ENCODE measurements around the gene FBXL3. TPM values are rescaled to one million over a fixed set of nuclear protein-coding genes. Genes with fewer than 3 reads are reported as not detected.

The FBXL3 gene
- total RNA-seq, 1 donor from 2014 or later = 18.0 TPM

DNA sequence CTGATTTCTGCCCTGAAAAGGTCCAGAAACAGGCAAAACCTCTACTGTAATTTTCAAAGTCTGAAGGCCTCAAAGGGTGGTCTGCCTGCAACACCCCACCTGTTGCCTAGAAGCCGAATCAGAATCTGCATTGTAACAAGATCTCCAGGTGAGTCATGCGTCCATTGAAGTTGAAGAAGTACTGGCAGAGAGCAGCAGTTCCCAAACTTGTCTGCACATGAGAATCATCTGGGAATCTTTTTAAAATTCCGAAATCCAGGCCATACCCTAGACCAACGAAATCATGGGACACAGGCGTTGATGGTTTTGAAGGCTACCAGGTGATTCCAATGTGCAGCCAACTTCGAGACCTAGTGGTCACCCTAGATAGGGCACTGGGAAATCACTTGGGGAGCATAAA is 51.1 kb downstream of the FBXL3 start:
- Mint-ChIP-seq H3K27me3 (peaks cover 35% of the 10 kb centered on the region), H3K4me1 (ENCODE audit: low read depth) (peaks cover 14% of the 10 kb centered on the region), H3K27ac (no peak overlapping the region), H3K9me3 (ENCODE audit: low read depth) (no peaks in the 10 kb centered on the region), H3K4me3 (ENCODE audit: low read depth) (no peak overlapping the region), H3K36me3 (ENCODE audit: insufficient read depth) (no peaks in the 10 kb centered on the region)
- TF ChIP-seq, protein P1, sequence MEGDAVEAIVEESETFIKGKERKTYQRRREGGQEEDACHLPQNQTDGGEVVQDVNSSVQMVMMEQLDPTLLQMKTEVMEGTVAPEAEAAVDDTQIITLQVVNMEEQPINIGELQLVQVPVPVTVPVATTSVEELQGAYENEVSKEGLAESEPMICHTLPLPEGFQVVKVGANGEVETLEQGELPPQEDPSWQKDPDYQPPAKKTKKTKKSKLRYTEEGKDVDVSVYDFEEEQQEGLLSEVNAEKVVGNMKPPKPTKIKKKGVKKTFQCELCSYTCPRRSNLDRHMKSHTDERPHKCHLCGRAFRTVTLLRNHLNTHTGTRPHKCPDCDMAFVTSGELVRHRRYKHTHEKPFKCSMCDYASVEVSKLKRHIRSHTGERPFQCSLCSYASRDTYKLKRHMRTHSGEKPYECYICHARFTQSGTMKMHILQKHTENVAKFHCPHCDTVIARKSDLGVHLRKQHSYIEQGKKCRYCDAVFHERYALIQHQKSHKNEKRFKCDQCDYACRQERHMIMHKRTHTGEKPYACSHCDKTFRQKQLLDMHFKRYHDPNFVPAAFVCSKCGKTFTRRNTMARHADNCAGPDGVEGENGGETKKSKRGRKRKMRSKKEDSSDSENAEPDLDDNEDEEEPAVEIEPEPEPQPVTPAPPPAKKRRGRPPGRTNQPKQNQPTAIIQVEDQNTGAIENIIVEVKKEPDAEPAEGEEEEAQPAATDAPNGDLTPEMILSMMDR (IDR thresholded peaks at IDR 0.05; ENCODE audit: unreplicated experiment) = no peak
- no peak for DNase-seq (ENCODE audit: low spot score, unreplicated experiment)

DNA sequence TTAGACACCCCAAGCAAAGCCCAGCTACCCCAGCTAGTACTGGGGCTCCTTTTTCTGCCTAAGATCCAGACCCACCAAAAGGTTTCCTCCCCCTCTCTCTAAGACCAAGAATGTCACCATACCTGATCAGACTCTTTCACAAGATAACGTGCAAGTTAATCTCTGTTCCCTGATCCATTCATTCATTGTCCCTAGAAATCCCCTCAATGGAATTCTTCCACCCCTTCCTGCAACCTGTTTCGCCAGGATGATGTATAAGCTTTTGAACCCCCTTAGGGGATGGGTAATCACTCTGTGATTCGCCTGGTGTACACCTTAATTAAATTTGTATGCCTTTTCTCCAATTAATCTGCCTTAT is 52.4 kb downstream of the FBXL3 start:
- H3K4me1 Mint-ChIP-seq (ENCODE audit: low read depth) = peaks cover 14% of the 10 kb centered on the region
- H3K9me3 Mint-ChIP-seq (ENCODE audit: low read depth) = no peaks in the 10 kb centered on the region
- peaks cover 28% of the 10 kb centered on the region for H3K27me3 Mint-ChIP-seq
- TF ChIP-seq, protein P1 (IDR thresholded peaks at IDR 0.05; ENCODE audit: unreplicated experiment) = no peak
- DNase-seq (ENCODE audit: low spot score, unreplicated experiment) = no peak
- H3K27ac Mint-ChIP-seq = no peak overlapping the region
- no peak overlapping the region for H3K4me3 Mint-ChIP-seq (ENCODE audit: low read depth)
- H3K36me3 Mint-ChIP-seq (ENCODE audit: insufficient read depth) = no peaks in the 10 kb centered on the region

DNA sequence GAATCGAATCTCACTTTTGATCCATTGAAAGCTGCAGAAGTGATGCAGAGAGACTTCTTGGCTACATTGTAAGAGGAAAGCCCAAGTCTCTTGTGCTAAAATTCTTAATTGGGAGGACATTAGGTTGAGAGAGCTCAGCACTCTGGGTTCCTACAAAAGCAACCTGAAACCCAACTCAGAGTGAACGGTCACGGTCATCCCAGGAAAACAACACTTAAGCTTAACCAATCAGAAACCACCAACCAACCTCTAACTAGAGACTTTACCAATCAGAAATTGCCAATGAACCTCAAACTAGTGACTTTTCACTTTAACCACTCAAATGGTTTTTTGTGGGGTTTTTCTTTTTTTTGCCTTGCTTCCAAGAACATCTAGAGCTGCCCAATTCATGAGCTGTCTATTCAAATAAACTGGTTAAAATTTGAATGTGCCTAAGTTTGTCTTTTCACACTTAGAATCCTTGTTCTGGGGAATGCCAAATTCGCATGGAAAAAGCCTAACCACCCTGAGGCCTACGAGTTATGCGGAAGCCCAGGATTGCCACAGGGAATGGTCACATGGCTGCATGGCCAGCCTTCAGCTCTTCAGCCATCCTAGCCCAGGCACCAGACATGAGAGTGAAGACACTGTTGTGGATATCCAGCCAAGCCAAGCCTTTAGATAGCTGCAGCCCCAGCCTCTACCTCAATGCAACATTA is 52.9 kb downstream of the FBXL3 start:
- no peaks in the 10 kb centered on the region for H3K36me3 Mint-ChIP-seq (ENCODE audit: insufficient read depth)
- no peak for DNase-seq (ENCODE audit: low spot score, unreplicated experiment)
- peaks cover 26% of the 10 kb centered on the region for H3K27me3 Mint-ChIP-seq
- H3K4me3 Mint-ChIP-seq (ENCODE audit: low read depth) = no peak overlapping the region
- TF ChIP-seq, protein P1 (IDR thresholded peaks at IDR 0.05; ENCODE audit: unreplicated experiment) = no peak
- no peak overlapping the region for H3K27ac Mint-ChIP-seq
- H3K4me1 Mint-ChIP-seq (ENCODE audit: low read depth) = peaks cover 14% of the 10 kb centered on the region
- H3K9me3 Mint-ChIP-seq (ENCODE audit: low read depth) = no peaks in the 10 kb centered on the region

DNA sequence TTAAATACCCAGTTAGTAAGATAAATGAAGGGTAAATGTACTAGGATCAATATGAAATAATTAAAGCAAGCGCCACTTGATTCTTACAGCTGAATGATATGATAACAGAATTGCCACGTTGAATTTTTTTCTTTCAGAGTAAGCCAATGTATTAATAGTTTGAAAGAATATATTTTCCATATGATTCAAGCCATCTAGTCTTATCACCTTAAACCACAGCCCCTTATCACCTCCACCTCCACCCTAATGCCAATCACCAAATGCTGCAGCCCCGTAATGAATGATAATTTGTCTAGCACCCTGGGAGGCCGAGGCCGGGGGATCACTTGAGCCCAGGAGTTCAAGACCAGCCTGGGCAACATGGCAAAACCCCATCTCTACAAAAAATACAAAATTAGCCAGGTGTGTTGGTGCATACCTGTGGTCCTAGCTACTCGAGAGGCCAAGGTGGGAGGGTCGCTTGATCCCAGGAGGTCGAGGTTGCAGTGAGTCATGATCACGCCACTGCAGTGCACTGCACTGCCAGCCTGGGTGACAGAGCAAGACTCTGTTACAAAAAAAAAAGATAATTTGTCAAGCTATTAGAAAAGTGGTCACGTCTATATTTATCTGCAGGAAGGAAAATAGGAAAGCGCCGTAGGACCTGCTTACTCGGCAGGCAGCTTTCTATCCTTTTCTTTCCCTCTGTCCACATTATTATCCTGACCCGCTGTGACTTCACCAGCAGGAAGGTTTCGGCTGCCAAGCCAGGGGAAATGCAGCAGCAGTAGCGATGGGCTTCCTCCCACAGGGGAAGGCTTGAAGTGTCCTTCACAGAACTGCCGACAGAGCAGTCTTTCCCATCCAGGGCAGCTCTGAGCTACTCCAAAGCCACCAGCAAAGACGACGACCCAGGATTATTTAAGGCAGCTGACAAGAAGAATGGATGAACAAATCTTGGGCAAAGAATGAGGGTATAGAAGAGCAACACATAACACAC is 54.8 kb downstream of the FBXL3 start:
- peaks cover 11% of the 10 kb centered on the region for H3K4me1 Mint-ChIP-seq (ENCODE audit: low read depth)
- no peak for DNase-seq (ENCODE audit: low spot score, unreplicated experiment)
- TF ChIP-seq, protein P1 (IDR thresholded peaks at IDR 0.05; ENCODE audit: unreplicated experiment) = no peak
- H3K9me3 Mint-ChIP-seq (ENCODE audit: low read depth) = no peaks in the 10 kb centered on the region
- H3K4me3 Mint-ChIP-seq (ENCODE audit: low read depth) = no peak overlapping the region
- no peaks in the 10 kb centered on the region for H3K36me3 Mint-ChIP-seq (ENCODE audit: insufficient read depth)
- H3K27ac Mint-ChIP-seq = no peak overlapping the region
- H3K27me3 Mint-ChIP-seq = peaks cover 19% of the 10 kb centered on the region

DNA sequence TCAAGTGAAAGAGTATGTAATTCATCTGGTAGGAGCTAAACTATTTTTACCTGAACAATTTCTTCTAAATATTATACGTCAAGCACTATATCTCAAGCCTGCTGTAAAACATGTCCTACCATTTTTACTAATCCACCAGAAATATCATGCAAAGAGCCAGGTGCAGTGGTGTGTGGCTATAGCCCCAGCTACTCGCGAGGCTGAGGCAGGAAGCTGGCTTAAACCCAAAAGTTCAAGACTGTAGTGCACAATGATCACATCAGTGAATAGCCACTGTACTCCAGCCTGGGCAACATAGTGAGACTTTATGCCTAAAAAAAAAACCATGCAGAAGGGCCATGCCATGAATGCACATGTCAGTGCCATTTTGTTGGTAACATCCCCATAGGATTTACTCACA is 55.7 kb downstream of the FBXL3 start:
- TF ChIP-seq, protein P1 (IDR thresholded peaks at IDR 0.05; ENCODE audit: unreplicated experiment) = no peak
- H3K4me3 Mint-ChIP-seq (ENCODE audit: low read depth) = no peak overlapping the region
- peaks cover 11% of the 10 kb centered on the region for H3K27me3 Mint-ChIP-seq
- H3K36me3 Mint-ChIP-seq (ENCODE audit: insufficient read depth) = no peaks in the 10 kb centered on the region
- H3K9me3 Mint-ChIP-seq (ENCODE audit: low read depth) = no peaks in the 10 kb centered on the region
- peaks cover 16% of the 10 kb centered on the region for H3K4me1 Mint-ChIP-seq (ENCODE audit: low read depth)
- no peak for DNase-seq (ENCODE audit: low spot score, unreplicated experiment)
- H3K27ac Mint-ChIP-seq = no peak overlapping the region

All from progenitor cell of endocrine pancreas (in vitro differentiated cells).